Activated CD4-positive, alpha-beta memory T cell treated with anti-CD3 and anti-CD28 coated beads for 36 hours (primary cell): ENCODE measurements around the gene OR4F29. TPM values are rescaled to one million over a fixed set of nuclear protein-coding genes. Genes with fewer than 3 reads are reported as not detected.
"Not testable (repeated sequence)": the region's sequence is repeated elsewhere in the genome, so short reads cannot be mapped to it uniquely, and the experiment has no call there.

Experiments
- CTCF ChIA-PET: fragments of 350-600 bp; sonication (Branson Sonifier 250); formaldehyde crosslinking; loops from one replicate; lab custom pipeline; 2021; ENCODE audit warnings: antibody characterized with exemption, inconsistent platforms; lab: Charles Lee
- POLR2A ChIA-PET: fragments of 350-600 bp; sonication (Branson Sonifier 250); formaldehyde crosslinking; loops from one replicate; lab custom pipeline; 2021; ENCODE audit warnings: antibody characterized with exemption; lab: Charles Lee
- DNase-seq: peaks from one replicate; pipeline ENCODE4 v3.0.0-alpha.2; 2020
- H3K27ac Mint-ChIP-seq: one replicate; pipeline ENCODE4 v1.8.0; 2021; ENCODE audit warnings: mixed read lengths
- H3K27me3 Mint-ChIP-seq: one replicate; pipeline ENCODE4 v1.8.0; 2021; ENCODE audit warnings: mixed read lengths
- H3K36me3 Mint-ChIP-seq: one replicate; pipeline ENCODE4 v1.8.0; 2021; ENCODE audit warnings: mixed read lengths
- H3K4me1 Mint-ChIP-seq: one replicate; pipeline ENCODE4 v1.8.0; 2021; ENCODE audit warnings: low read depth, mixed read lengths
- H3K4me3 Mint-ChIP-seq: one replicate; pipeline ENCODE4 v1.8.0; 2021; ENCODE audit warnings: mild to moderate bottlenecking, mixed read lengths
- H3K9me3 Mint-ChIP-seq: one replicate; pipeline ENCODE4 v1.8.0; 2021; ENCODE audit warnings: mixed read lengths
- intact Hi-C: fragments of 100-400 bp; cut with micrococcal nuclease; formaldehyde crosslinking; loops from one replicate; pipeline ENCODE4 v1.15.1; 2023
- total RNA-seq, 2 experiments: library from RNA; stranded (reverse); gene quantifications; one replicate each; pipeline ENCODE4 v1.2.3, GENCODE V29; 2021

OR4F29 gene
- total RNA-seq: not detected

- CTCF ChIA-PET, H3K36me3 Mint-ChIP-seq, DNase-seq, H3K4me3 Mint-ChIP-seq, POLR2A ChIA-PET, intact Hi-C loops, H3K27ac Mint-ChIP-seq, H3K9me3 Mint-ChIP-seq, H3K4me1 Mint-ChIP-seq, H3K27me3 Mint-ChIP-seq: not testable (repeated sequence)
Measured at GRCh38 chr1:451578-451977, at the start of gene OR4F29. Gene OR4F29 (minus strand): TSS chr1:451678. CDS start chr1:451678, 0 bp downstream.

Other genes with a start within 250 kb of the OR4F29 start
- not detected for gene OR4F16, start 235.0 kb upstream of the OR4F29 start, total RNA-seq